HG02885 (cell line): Measurements from ENCODE around the gene TMC3.

Experiments
- ATAC-seq: cut with Tn5 transposase; IDR thresholded peaks from one replicate; pipeline ENCODE4 v1.9.1; 2021; ENCODE audit warnings: mild to moderate bottlenecking; ENCODE audit not compliant: unreplicated experiment, poor library complexity

The TMC3 gene

DNA sequence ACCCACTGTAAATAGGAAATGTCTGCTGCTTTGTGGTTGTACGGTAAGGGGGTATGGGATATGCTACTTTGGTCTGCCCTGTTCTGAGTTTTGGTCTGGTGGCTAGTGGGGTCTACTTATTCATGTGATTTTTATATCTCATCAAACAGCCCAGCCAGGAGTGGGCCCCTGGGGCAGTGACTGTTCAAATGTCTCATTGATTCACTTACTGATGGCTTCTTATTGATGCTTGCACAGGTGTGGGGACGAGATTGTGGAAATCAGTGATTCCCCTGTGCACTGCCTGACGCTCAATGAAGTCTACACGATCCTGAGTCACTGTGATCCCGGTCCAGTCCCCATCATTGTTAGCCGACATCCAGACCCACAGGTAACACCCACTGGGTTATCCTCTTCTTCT lies 88.6 kb downstream of the TMC3 start:
- no peak for ATAC-seq

DNA sequence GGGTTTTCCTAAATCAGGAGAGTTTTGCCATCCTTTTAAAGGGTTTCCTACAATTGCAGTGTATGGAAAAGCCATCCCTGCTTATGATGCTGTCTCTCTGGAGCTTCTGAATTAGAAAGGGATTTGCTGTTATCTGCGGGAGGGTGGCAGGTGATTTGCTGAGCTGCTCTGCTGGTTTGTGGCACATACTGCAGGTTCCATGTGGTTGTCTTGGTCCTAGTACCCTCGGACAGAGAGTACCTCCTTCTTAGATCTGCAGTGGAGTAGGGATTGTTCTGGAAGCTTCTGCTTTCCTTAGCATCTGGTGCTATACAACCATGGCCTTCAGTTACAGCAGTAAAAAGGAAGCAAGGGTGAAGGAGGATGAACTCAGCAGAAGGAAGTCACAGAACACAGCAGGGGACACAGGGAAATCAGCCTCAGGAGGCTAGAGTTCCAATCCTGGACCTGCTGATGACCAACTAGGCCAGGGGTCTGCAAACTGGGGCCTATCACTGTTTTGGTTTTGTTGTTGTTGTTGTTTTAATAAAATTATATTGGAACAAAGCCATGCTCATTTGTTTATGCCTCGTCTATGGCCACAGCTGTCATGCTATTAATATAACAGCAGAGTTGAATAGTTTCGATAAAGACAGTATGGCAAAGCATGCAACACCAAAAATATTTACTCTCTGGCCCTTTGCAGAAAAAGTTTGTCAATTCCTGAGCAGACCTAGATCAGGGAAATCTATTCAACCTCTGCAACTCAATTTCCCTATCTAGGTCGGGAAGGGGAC lies 89.6 kb downstream of the TMC3 start:
- ATAC-seq, result peak; percentile 45

DNA sequence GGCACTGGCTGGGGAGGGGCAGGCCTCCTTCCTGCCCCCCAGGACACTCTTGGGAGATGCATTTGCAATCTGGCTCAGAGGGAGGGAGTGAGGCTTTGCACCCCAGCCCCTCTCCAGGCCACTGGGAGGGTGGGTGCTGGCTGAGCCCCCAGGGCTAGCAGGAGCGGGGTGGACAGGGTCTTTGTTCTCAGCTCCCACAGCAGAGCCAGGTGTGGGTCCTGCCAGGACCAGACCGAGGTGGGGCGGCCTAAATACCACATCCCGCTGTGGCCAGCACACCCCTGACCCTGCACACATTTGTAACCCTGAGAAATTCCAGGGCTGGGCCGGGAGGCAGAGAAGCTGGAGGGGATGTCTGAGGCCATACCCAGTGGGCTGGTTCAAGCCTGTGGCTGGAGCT lies 91.1 kb downstream of the TMC3 start:
- ATAC-seq, result no peak

DNA sequence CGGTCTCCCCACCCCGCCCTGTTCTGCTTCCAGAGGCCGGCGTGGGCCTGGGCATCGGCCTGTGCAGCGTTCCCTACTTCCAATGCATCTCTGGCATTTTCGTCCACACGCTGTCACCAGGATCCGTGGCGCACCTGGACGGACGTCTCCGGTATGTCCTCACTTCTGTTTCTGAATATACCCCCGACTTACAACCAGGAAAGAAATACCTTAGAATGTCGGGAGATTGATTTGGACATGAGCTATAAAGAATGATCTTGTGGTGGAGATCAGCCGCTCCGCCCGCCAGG lies 91.5 kb downstream of the TMC3 start:
- ATAC-seq, result no peak

DNA sequence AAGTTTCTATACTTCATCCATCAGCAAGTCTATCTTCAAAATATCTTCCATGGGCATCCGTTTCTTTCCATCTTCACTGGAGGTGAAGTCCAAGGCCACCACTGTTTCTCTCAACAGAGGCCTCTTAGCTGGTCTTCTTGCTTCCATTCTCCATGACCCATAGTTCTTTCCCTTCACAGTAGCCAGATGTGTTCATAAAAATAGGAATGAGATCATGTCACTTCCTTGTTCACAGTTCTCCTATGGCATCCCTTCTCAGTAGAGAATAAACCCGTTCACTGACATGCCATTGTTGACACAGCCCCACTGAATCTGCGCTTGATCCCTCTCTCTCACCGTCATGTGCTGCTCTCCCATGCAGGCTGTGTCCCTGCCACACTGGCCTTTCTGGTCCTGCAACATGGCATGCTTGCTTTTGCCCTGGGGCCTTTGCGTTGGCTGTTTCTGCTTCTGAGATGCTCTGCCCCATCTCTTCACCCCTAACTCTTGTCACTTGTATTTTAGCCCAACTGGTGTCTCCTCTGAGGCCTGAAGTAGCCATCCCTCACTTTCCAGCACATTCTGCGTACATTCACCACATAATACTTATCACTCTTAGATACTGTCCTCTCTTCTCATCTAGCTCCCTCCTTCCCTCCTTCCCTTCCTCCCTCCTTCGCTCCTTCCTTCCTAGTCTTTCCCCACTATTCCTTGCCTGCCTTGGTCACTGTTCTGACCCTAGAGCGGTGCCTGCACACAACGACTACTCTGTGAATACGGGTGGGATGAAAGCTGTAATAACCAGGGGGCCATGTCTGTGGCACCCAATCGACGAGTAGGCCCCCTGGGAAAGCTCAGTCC lies 92.0 kb downstream of the TMC3 start:
- ATAC-seq, result no peak

DNA sequence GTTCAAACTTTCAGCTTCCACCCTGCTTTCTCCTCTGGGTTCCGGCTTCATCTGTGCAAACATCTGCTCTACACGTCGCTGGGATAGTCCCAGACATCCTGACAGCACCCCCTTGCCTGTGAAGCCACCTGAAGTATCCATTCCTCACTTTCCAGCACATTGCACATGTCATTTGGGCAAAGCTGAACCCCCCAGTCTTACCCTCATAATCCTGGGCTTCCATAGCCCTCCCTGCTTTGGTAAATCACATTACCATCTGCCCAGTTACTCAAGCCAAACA lies 92.6 kb downstream of the TMC3 start:
- no peak for ATAC-seq
